Testis (tissue), 3 donors: Measurements from ENCODE around the gene HORMAD2. TPM values are rescaled to one million over a fixed set of nuclear protein-coding genes. Genes with fewer than 3 reads are reported as not detected.

Experiments
- DNase-seq: peaks from one replicate; pipeline ENCODE4 v3.0.0-alpha.2; 2019
- H3K27ac ChIP-seq, 2 donors: fragments of 200-600 bp; sonication (generic); one replicate each; pipeline ENCODE4 v1.5.1; 2019
- H3K27me3 ChIP-seq: fragments of 200-600 bp; sonication (generic); one replicate; pipeline ENCODE4 v1.5.1; 2019
- H3K36me3 ChIP-seq: fragments of 200-600 bp; sonication (generic); one replicate; pipeline ENCODE4 v1.5.1; 2017; ENCODE audit warnings: low read depth; ENCODE audit errors: missing control alignments
- H3K4me1 ChIP-seq: fragments of 200-600 bp; sonication (generic); one replicate; pipeline ENCODE4 v1.5.1; 2019
- H3K4me3 ChIP-seq, 2 donors: fragments of 200-600 bp; sonication (generic); one replicate each; pipeline ENCODE4 v1.5.1; 2017 to 2019
- H3K9me3 ChIP-seq: fragments of 200-600 bp; sonication (generic); one replicate; pipeline ENCODE4 v1.5.1; 2017
- CTCF ChIP-seq, 3 experiments: fragments of 450-650 bp in 2 of 3; fragments of 200-600 bp in 1 of 3; sonication (generic) in 1 of 3; IDR thresholded peaks; one replicate each; pipeline ENCODE4 v1.5.1; 2016 to 2019; ENCODE audit warnings: antibody characterized with exemption in 3 of 3, mild to moderate bottlenecking in 2 of 3, moderate library complexity in 1 of 3
- POLR2A ChIP-seq: fragments of 450-650 bp; IDR thresholded peaks from one replicate; pipeline ENCODE4 v1.6.1; 2017; ENCODE audit warnings: antibody characterized with exemption, mild to moderate bottlenecking, moderate library complexity
- whole genome bisulfite sequencing, 2 donors: methylation state at CpG; one replicate each; pipeline ENCODE4 v1.1.5; 2018; 5-methylcytosine and 5-hydroxymethylcytosine counted together
- intact Hi-C: fragments of 100-400 bp; cut with DNase I; formaldehyde crosslinking; loops from one replicate; pipeline ENCODE4 v1.15.1; 2023; ENCODE audit warnings: low total_unique reads
- polyA plus RNA-seq: library from polyadenylated mRNA; stranded (reverse); fragments of 350-450 nt; fragmentation: Illumina TruSeq; extraction: RNeasy Lipid Tissue Mini Kit (QIAGEN cat#74804); gene quantifications from one replicate; pipeline ENCODE4 v1.2.3, GENCODE V29; 2014; ENCODE audit warnings: low read depth, low replicate concordance; ENCODE audit not compliant: insufficient read depth
- total RNA-seq, 2 donors: library from RNA; depleted of rRNA; stranded (reverse); fragments of >200 nt; gene quantifications; one replicate each; pipeline ENCODE4 v1.2.3, GENCODE V29; 2016

HORMAD2 gene
- total and polyA plus RNA-seq, 3 donors from 2014 or later: 14.7 to 45.2 (median 24.2) TPM

DNA sequence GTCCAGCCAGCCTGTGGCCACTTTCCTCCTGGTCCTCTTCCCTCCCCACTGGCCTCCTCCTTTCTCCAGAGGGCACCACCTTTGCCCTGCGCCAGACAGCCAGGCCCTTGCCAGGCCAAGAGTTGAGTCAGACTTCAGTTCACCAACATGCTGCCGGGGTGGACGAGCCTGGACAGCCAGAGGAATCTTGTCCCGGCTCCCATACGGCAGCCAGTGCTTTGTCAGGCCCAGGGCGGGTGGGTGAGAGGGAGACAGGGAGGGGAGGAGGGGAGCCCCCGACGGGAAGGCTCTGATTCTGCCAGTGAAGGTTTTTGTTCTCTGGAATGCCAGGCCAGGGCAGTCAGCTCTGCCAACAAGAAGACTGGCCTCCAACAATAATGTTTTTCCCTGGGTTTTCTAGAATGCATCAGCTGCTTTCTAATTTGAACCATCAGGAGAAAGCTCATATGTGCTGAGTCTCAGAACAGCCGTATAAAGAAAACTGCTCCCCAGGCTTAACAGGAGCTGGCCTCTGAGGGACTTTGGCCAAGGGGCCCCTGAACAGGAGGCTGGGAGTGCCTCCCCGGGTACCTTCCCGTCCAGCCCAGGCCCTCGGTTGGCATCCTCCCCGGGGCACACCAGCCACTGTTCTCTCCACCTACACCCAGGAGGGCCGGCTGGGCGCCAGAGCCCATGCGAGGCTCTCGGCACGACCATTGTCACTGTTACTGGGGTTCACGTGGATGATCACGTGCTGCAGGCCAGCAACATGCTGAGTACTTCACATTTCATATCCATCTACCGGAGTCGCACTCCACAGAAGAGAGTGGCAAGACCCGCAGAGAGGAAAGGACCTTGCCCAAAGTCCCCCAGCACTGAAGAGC is 137.7 kb downstream of the HORMAD2 start:
- TF ChIP-seq CTCF (IDR thresholded peaks at IDR 0.05) (no peak), POLR2A (no peak)
- no peaks in the 10 kb centered on the region for H3K9me3 ChIP-seq
- no peak overlapping the region for H3K27ac ChIP-seq
- H3K27me3 ChIP-seq: no peaks in the 10 kb centered on the region
- no peak for DNase-seq
- no peak overlapping the region for H3K4me3 ChIP-seq
- intact Hi-C loops: no loop called here
- no peaks in the 10 kb centered on the region for H3K36me3 ChIP-seq
- no peaks in the 10 kb centered on the region for H3K4me1 ChIP-seq
- WGBS, 2 donors: 86 to 88% methylated on average over 20 to 23 of the region's 23 CpGs

- intact Hi-C loops: no loop called here
- no peak for DNase-seq
- no peak overlapping the region for H3K4me3 ChIP-seq
- 86 to 89% methylated on average over 8 of the region's 8 CpGs for WGBS, 2 donors
- H3K27ac ChIP-seq: no peak overlapping the region
- no peaks in the 10 kb centered on the region for H3K27me3 ChIP-seq
- H3K4me1 ChIP-seq: no peaks in the 10 kb centered on the region
- H3K36me3 ChIP-seq: no peaks in the 10 kb centered on the region
- no peak for TF ChIP-seq POLR2A
- H3K9me3 ChIP-seq: no peaks in the 10 kb centered on the region
Observed at GRCh38 chr22:30219049-30219654, 138.9 kb downstream of the HORMAD2 start.

DNA sequence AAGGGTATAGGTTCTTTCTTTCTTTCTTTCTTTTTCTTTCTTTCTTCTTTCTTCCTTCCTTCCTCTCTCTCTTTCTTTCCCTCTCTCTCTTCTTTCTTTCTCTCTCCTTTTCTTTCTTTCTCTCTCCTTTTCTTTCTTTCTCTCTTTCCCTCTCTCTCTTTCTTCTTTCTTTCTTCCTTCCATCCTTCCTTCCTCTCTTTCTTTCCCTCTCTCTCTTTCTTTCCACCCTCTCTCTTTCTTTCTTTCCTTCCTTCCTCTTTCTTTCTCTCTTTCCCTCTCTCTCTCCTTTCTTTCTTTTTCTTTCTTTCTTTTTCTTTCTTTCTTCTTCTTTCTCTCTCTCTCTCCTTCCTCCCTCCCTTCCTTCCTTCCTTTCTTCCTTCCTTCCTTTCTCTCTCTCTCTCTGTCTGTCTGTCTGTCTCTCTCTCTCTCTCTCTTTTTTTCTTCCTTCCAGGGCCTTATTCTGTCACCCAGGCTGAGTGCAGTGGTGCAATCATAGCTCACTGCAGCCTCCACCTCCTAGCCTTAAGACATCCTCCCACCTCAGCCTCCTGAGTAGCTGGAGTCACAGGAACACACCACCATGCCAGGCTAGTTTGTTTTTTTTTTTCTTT is 139.5 kb downstream of the HORMAD2 start:
- H3K4me1 ChIP-seq: no peaks in the 10 kb centered on the region
- no peak for DNase-seq
- H3K4me3 ChIP-seq: no peak overlapping the region
- H3K36me3 ChIP-seq: no peaks in the 10 kb centered on the region
- intact Hi-C loops: no loop called here
- TF ChIP-seq POLR2A: no peak
- TF ChIP-seq CTCF (IDR thresholded peaks at IDR 0.05): no peak
- H3K27me3 ChIP-seq: no peaks in the 10 kb centered on the region
- no peak overlapping the region for H3K27ac ChIP-seq
- no peaks in the 10 kb centered on the region for H3K9me3 ChIP-seq

GRCh38 chr22:30220338-30221012 is 140.2 kb downstream of the HORMAD2 start:
- DNase-seq: no peak
- intact Hi-C loops: no loop called here
- Histone ChIP-seq H3K27me3 (no peaks in the 10 kb centered on the region), H3K27ac (no peak overlapping the region), H3K9me3 (no peaks in the 10 kb centered on the region), H3K4me3 (no peak overlapping the region), H3K4me1 (no peaks in the 10 kb centered on the region), H3K36me3 (no peaks in the 10 kb centered on the region)
- TF ChIP-seq CTCF (IDR thresholded peaks at IDR 0.05) (no peak), POLR2A (no peak)
- WGBS, 2 donors: 86 to 87% methylated on average over 7 of the region's 7 CpGs
